ENCODE measurements around the gene ITGA5. TPM values are rescaled to one million over a fixed set of nuclear protein-coding genes. Genes with fewer than 3 reads are reported as not detected.

The ITGA5 gene
- total and polyA plus RNA-seq, 2 of the 13 experiments (the other 11 are each of a cell fraction or from before 2014, with no cell fraction given) = 0.20 to 0.40 TPM

GRCh38 chr12:54411391-54412241, 7.5 kb downstream of the ITGA5 start:
- no peaks in the 10 kb centered on the region for H3K79me2 ChIP-seq (ENCODE audit: insufficient read depth, low read length)
- no peak overlapping the region for H3K4me3 ChIP-seq (replicated peaks in 1 of 3; ENCODE audit: insufficient read depth in 1 of 3, low read depth in 2 of 3, low read length in 3 of 3)
- no TSS peak for BruUV-seq (replicated peaks)
- H4K20me1 ChIP-seq (ENCODE audit: insufficient read depth, low read length) = no peaks in the 10 kb centered on the region
- peaks cover 4 to 9% of the 10 kb centered on the region in 2 experiments; a peak in 2 of 5 replicates for H3K27me3 ChIP-seq (ENCODE audit: control insufficient read depth in 1 of 2, insufficient read depth in 2 of 2, low read length in 2 of 2)
- in situ Hi-C loops (cut with HindIII; ENCODE audit: extremely low pct_ligation_motif_present, low pct_unique_long_range_greater_than_20kb) = no loop called here
- 23% methylated on average over 2 of the region's 10 CpGs for WGBS (ENCODE audit: low lambda C conversion rate)
- no peak for ATAC-seq
- H2AFZ ChIP-seq (ENCODE audit: low read length) = no peak overlapping the region
- no peaks in the 10 kb centered on the region for H3K36me3 ChIP-seq (replicated peaks in 1 of 2; ENCODE audit: control insufficient read depth in 1 of 2, insufficient read depth in 2 of 2, low read length in 2 of 2)
- CTCF ChIA-PET (ENCODE audit: low intra/inter-chr PET ratio, low total read pairs) = no interaction called here
- H3K9me3 ChIP-seq (ENCODE audit: low read length) = no peaks in the 10 kb centered on the region
- TF ChIP-seq FOXK2 (IDR thresholded peaks at IDR 0.05) (no peak), THAP8 (CRISPR knock-in tag; IDR thresholded peaks at IDR 0.05; ENCODE audit: borderline replicate concordance) (no peak), STAT6 (CRISPR knock-in tag; IDR thresholded peaks at IDR 0.05; ENCODE audit: borderline replicate concordance) (no peak), ZNF496 (CRISPR knock-in tag; IDR thresholded peaks at IDR 0.05; ENCODE audit: insufficient replicate concordance) (no peak), SP1 (IDR thresholded peaks at IDR 0.05) (no peak), SP1 (CRISPR knock-in tag; IDR thresholded peaks at IDR 0.05) (no peak), GTF2F1 (IDR thresholded peaks at IDR 0.05; ENCODE audit: low read length) (no peak), WIZ (CRISPR knock-in tag; IDR thresholded peaks at IDR 0.05) (no peak), MLXIP (CRISPR knock-in tag; IDR thresholded peaks at IDR 0.05; ENCODE audit: borderline replicate concordance) (no peak), SNAPC2 (CRISPR knock-in tag; IDR thresholded peaks at IDR 0.05) (no peak), ZNF44 (CRISPR knock-in tag; IDR thresholded peaks at IDR 0.05) (no peak), HINFP (CRISPR knock-in tag; IDR thresholded peaks at IDR 0.05; ENCODE audit: low read depth) (no peak)
- FAIRE-seq = no peak
- POLR2A ChIA-PET = no interaction called here
- peaks cover 8% of the 10 kb centered on the region for H3K4me1 ChIP-seq (ENCODE audit: insufficient read depth, low read length)
- DNase-seq (ENCODE audit: low spot score) = no peak
- intact Hi-C loops (cut with micrococcal nuclease; ENCODE audit: unreplicated experiment) = no loop called here
- H3K27ac ChIP-seq (ENCODE audit: extremely low read length, insufficient read depth, low read length) = no peak overlapping the region
- no peak overlapping the region for H3K9ac ChIP-seq (ENCODE audit: insufficient read depth, low read depth, low read length)
- no peak overlapping the region for H3K4me2 ChIP-seq (ENCODE audit: low read depth, low read length)
